ENCODE data around the gene GIT2.

GRCh38 chr12:109993091-109993490 lies 3.1 kb downstream of the GIT2 start:
- TF ChIP-seq CTCF (IDR thresholded peaks at IDR 0.05): no peak
- no peak for TF ChIP-seq POLR2A (IDR thresholded peaks at IDR 0.05)
- TF ChIP-seq POLR2AphosphoS5 (IDR thresholded peaks at IDR 0.05): no peak
